Stomach (tissue), 9 donors: ENCODE results near the gene SLAMF9. TPM values are rescaled to one million over a fixed set of nuclear protein-coding genes. Genes with fewer than 3 reads are reported as not detected.

Experiments
- DNase-seq, 2 donors: peaks; one replicate each; pipeline versions ENCODE4 v3.0.0 to v3.0.0-alpha.2; 2013 to 2019
- H3K27ac ChIP-seq, 5 donors: fragments of 200-600 bp in 4 of 5; sonication (generic) in 4 of 5; one replicate each; pipeline ENCODE4 v1.5.1; 2013 to 2019; ENCODE audit warnings: mild to moderate bottlenecking in 1 of 5, moderate library complexity in 1 of 5
- H3K27me3 ChIP-seq, 3 donors: fragments of 200-600 bp; sonication (generic); one replicate each; pipeline ENCODE4 v1.5.1; 2017 to 2019; ENCODE audit warnings: mixed run types in 1 of 3
- H3K36me3 ChIP-seq, 4 donors: fragments of 200-600 bp; sonication (generic); 1 replicate in 3 of 4; 2 replicates in 1 of 4; pipeline ENCODE4 v1.5.1; 2016 to 2019
- H3K4me1 ChIP-seq, 4 donors: fragments of 200-600 bp; sonication (generic); one replicate each; pipeline ENCODE4 v1.5.1; 2016 to 2019
- H3K4me3 ChIP-seq, 4 donors: fragments of 200-600 bp; sonication (generic) in 3 of 4; one replicate each; pipeline ENCODE4 v1.5.1; 2016 to 2019; ENCODE audit warnings: mild to moderate bottlenecking in 1 of 4
- H3K9me3 ChIP-seq, 4 donors: fragments of 200-600 bp; sonication (generic); one replicate each; pipeline ENCODE4 v1.5.1; 2016 to 2019
- EP300 ChIP-seq: sonication (generic); formaldehyde crosslinking; IDR thresholded peaks from one replicate; pipeline ENCODE4 v1.6.1; 2017; ENCODE audit warnings: antibody characterized with exemption
- POLR2A ChIP-seq, 4 donors: fragments of 450-650 bp; IDR thresholded peaks; one replicate each; pipeline ENCODE4 v1.6.1; 2016; ENCODE audit warnings: antibody characterized with exemption in 4 of 4, control low read depth in 2 of 4, mild to moderate bottlenecking in 1 of 4, moderate library complexity in 1 of 4
- POLR2AphosphoS5 ChIP-seq, 3 donors: sonication (generic); formaldehyde crosslinking; IDR thresholded peaks; one replicate each; pipeline ENCODE4 v1.6.1; 2016; ENCODE audit warnings: antibody characterized with exemption in 3 of 3
- WGBS, 5 donors: extraction: QIAGEN DNeasy Blood & Tissue Kit in 3 of 5; methylation state at CpG; one replicate each; pipeline versions ENCODE4 v1.1.5 to v1.1.7; 2013 to 2018; 5-methylcytosine and 5-hydroxymethylcytosine counted together
- intact Hi-C: fragments of 100-400 bp; cut with DNase I; formaldehyde crosslinking; loops from one replicate; pipeline ENCODE4 v1.15.1; 2023; ENCODE audit warnings: low total_unique reads
- polyA plus RNA-seq, 3 donors: library from polyadenylated mRNA; stranded (reverse); fragments of 200-250 nt; gene quantifications; one replicate each; pipeline ENCODE4 v1.2.3, GENCODE V29; 2013
- total RNA-seq, 5 donors: library from RNA; depleted of rRNA; stranded (reverse); fragments of >200 nt; gene quantifications; one replicate each; pipeline versions ENCODE4 v1.1.0 to v1.2.3, GENCODE V29; 2014 to 2016
- TF ChIP-seq, protein P1 (sequence below), 7 experiments: fragments of 450-650 bp in 4 of 7; fragments of 200-600 bp in 3 of 7; sonication (generic) in 3 of 7; IDR thresholded peaks; one replicate each; pipeline ENCODE4 v1.5.1; 2016 to 2019; ENCODE audit warnings: antibody characterized with exemption in 7 of 7, control low read depth in 2 of 7, mild to moderate bottlenecking in 1 of 7
- donor health status: healthy with polysubstance abuse.
- donor health status: Bipolar disorder and iron deficiency.
- donor health status: healthy.

SLAMF9 gene
- total and polyA plus RNA-seq, 8 donors: 0.87 TPM; not detected in 7

DNA sequence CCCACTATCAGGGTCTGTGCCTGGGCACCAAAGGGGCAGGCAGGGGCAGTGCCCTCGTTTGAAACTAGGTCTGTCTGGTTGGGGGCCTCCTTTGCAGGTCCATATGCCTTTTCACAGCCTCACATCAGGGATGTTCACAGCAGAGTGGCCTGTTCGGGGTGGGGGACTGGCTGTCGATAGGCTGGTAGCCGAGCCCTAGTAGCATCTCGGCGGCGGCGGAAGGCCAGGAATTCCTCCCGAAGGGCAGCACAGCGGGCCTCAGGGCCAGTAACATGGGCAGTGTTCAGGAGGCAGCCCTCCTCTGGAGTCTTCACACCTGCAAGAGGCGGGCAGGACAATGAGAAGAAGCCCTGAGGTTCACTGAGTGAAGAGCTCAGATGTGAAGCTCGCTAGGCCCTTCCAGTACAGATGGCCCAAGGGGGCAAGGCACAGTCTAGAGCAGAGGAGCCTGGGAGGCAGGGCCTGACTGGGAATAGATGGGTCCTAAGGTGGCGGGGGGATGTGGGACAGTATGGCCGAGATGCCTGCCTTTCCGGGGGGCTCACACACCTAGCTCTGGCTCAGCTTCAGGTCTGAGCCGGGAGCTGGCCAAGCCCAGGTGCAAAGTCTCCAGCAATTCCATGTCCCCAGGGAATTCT lies 26.7 kb downstream of the SLAMF9 start:
- H3K4me1 ChIP-seq: peaks cover 18 to 35% (median 27%) of the 10 kb centered on the region in 4 donors
- TF ChIP-seq POLR2AphosphoS5 (IDR thresholded peaks at IDR 0.05) (no peak), EP300 (no peak), POLR2A (IDR thresholded peaks at IDR 0.05) (no peak)
- TF ChIP-seq, protein P1, sequence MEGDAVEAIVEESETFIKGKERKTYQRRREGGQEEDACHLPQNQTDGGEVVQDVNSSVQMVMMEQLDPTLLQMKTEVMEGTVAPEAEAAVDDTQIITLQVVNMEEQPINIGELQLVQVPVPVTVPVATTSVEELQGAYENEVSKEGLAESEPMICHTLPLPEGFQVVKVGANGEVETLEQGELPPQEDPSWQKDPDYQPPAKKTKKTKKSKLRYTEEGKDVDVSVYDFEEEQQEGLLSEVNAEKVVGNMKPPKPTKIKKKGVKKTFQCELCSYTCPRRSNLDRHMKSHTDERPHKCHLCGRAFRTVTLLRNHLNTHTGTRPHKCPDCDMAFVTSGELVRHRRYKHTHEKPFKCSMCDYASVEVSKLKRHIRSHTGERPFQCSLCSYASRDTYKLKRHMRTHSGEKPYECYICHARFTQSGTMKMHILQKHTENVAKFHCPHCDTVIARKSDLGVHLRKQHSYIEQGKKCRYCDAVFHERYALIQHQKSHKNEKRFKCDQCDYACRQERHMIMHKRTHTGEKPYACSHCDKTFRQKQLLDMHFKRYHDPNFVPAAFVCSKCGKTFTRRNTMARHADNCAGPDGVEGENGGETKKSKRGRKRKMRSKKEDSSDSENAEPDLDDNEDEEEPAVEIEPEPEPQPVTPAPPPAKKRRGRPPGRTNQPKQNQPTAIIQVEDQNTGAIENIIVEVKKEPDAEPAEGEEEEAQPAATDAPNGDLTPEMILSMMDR (IDR thresholded peaks at IDR 0.05): no peak
- WGBS, 5 donors: 87 to 93% (median 91%) methylated on average over 6 to 16 of the region's 16 CpGs
- H3K4me3 ChIP-seq: no peak overlapping the region
- H3K36me3 ChIP-seq: peaks cover 0 to 10% (median 0%) of the 10 kb centered on the region in 4 donors
- DNase-seq: no peak
- intact Hi-C loops: no loop called here
- no peak overlapping the region for H3K27ac ChIP-seq
- H3K9me3 ChIP-seq: no peaks in the 10 kb centered on the region
- H3K27me3 ChIP-seq: no peaks in the 10 kb centered on the region

DNA sequence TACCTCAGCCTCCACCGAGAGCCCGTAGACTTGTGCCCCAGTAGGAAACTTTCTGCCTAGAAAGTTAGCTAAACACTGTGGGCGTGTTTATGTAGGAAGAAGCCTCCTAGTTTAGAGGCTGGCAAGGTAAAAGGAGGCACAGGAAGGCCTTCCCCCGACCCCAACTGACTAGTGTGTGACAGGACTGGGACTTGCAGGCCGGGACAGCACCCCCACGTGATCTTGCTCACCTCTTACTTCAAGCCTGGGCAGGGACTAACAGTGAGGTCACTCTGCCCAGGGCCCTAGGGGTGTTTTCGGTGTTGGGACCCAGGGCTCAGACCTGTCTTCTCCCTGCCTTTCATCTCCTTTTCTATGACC lies 28.3 kb downstream of the SLAMF9 start:
- intact Hi-C loops: no loop called here
- peaks cover 0 to 11% (median 1%) of the 10 kb centered on the region in 4 donors for H3K36me3 ChIP-seq
- H3K27ac ChIP-seq: peak overlapping the region; percentile 87 to 99 (median 98)
- TF ChIP-seq POLR2A (IDR thresholded peaks at IDR 0.05) (no peak), POLR2AphosphoS5 (IDR thresholded peaks at IDR 0.05) (no peak), EP300 (no peak)
- 4 to 11% (median 9%) methylated on average over 5 to 7 of the region's 7 CpGs for WGBS, 5 donors
- no peaks in the 10 kb centered on the region for H3K27me3 ChIP-seq
- H3K9me3 ChIP-seq: no peaks in the 10 kb centered on the region
- H3K4me1 ChIP-seq: peaks cover 29 to 51% (median 42%) of the 10 kb centered on the region in 4 donors
- no peak for DNase-seq
- peak overlapping the region; percentile 79 to 93 (median 82) for H3K4me3 ChIP-seq

DNA sequence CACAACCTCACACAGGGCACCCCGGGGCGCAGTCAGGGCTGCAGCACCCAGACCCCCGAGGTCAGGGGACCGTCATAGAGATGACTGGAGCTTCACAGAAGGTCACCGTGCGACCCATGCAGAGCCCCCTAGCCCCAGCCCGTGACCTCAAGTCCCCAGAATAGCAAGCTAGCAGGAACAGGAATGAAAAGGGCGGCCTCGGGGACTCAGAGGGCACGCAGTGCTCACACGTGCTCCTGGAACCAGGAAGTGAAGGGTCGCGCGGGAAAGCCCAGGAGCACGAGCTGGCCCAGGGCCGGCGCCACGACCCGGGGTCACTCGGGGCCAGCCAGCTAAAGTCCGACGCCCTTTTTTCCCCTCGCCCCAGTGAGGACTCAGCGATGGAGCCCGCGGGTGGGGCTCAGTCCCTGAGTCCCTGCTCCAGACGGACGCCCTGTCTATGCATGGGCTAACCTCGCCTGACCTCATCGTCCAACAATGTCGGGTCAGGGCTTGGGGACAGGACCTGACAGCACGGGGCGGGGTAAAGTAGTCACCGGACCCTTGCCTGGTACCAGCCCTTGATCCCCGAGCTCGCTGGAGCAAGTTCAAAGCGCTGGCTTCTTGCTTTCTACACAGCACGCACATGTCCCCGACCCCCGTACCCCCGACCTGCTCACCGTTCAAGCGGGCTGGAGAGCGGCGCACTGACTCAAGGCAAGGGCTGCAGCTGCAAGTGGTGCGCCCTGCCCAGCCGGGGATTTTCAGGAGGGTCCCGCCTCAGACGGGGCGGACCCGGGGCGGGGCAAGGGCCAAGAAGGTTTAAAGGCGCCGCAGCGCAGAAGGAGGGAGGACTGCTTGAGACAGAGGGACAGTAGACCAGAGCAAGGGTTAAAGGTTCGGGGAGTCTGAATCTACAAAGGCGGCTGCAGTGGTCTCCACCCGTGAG lies 29.0 kb downstream of the SLAMF9 start, which contains the start of gene TAGLN2:
TAGLN2 (minus strand) TSS at position 717 of the 928 bp plus-strand sequence. CDS start 4,998 bp downstream, outside the sequence.
- Histone ChIP-seq H3K4me3 (peak within 1 kb of the TSS; percentile 79 to 93 (median 82)), H3K36me3 (peaks cover 3 to 17% (median 8%) of the 10 kb centered on the region in 4 donors), H3K4me1 (peaks cover 29 to 58% (median 49%) of the 10 kb centered on the region in 4 donors), H3K9me3 (no peaks in the 10 kb centered on the region), H3K27ac (peak within 1 kb of the TSS; percentile 87 to 99 (median 98)), H3K27me3 (no peaks in the 10 kb centered on the region)
- DNase-seq: peak; percentile 93 to 97
- TF ChIP-seq, protein P1 (IDR thresholded peaks at IDR 0.05): no peak
- peak in 2 of 4 donors; percentile 84 to 96 for TF ChIP-seq POLR2A (IDR thresholded peaks at IDR 0.05)
- no peak for TF ChIP-seq EP300
- TF ChIP-seq POLR2AphosphoS5 (IDR thresholded peaks at IDR 0.05): peak; percentile 69 to 99 (median 98)
- WGBS, 5 donors: 0 to 2% (median 0%) methylated on average over 44 to 58 of the region's 58 CpGs
- intact Hi-C loops: no loop called here

DNA sequence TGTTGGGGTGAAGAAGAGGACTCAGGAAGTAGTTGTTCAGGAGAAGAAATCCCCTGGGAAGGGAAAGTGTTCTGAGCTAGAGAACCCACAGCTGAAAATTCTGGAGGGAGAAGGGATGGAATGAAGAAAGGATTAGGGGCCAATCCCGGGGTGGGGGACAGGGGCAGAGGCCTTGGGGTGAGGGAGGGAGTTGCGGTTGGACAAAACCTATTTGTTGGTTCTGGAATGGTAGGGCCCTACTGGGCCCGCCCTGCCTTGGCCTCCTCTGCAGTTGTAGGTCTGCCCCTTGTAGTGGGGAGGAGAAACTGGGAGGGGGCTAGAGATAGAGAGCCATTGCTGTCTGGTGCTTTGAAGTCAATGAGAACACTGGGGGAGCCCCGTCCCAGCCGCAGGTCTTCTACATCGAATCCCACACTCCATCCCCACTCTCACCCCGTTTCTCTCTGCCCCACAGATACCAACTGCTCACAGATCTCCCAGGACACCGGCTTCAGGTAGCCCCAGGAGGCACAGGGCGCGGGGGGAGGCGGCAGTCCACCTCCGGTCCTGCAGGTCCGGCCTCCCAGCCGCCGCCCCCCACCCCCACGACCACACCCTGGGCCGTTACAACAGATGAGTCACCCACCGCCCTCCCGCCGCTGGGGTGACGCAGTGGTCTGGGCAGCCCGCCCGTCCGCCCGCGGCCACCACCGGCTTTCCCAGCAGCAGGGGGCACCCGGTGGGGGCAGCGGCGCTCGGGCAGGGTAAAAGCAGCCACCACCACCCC lies 29.8 kb downstream of the SLAMF9 start:
- H3K36me3 ChIP-seq: peaks cover 11 to 19% (median 16%) of the 10 kb centered on the region in 4 donors
- intact Hi-C loops: no loop called here
- TF ChIP-seq, protein P1 (IDR thresholded peaks at IDR 0.05): no peak
- TF ChIP-seq EP300 (peak; percentile 23), POLR2AphosphoS5 (IDR thresholded peaks at IDR 0.05) (peak; percentile 22 to 81 (median 71)), POLR2A (IDR thresholded peaks at IDR 0.05) (no peak)
- H3K27me3 ChIP-seq: no peaks in the 10 kb centered on the region
- no peaks in the 10 kb centered on the region for H3K9me3 ChIP-seq
- 0 to 1% (median 1%) methylated on average over 9 to 31 of the region's 31 CpGs for WGBS, 5 donors
- H3K27ac ChIP-seq: peak overlapping the region; percentile 87 to 99 (median 98)
- DNase-seq: peak; percentile 85 to 96
- H3K4me3 ChIP-seq: peak overlapping the region; percentile 79 to 93 (median 82)
- H3K4me1 ChIP-seq: peaks cover 37 to 65% (median 57%) of the 10 kb centered on the region in 4 donors
